ENCODE data around the gene HERC2. TPM values are rescaled to one million over a fixed set of nuclear protein-coding genes. Genes with fewer than 3 reads are reported as not detected.

HERC2 gene
- total and polyA plus RNA-seq, 4 donors: 14.6 to 45.4 (median 26.6) TPM

- Histone ChIP-seq H3K36me3 (ENCODE audit: control insufficient read depth in 4 of 4, insufficient read depth in 3 of 4, low read depth in 1 of 4, low read length in 3 of 4) (peaks cover 7 to 38% (median 18%) of the 10 kb centered on the region in 4 donors), H3K9me3 (ENCODE audit: control insufficient read depth in 4 of 4, low read length in 3 of 4) (no peaks in the 10 kb centered on the region), H3K9ac (ENCODE audit: low read depth in 1 of 2, low read length in 2 of 2) (no peak overlapping the region), H3K4me1 (ENCODE audit: control insufficient read depth in 4 of 4, insufficient read depth in 4 of 4, low read length in 3 of 4) (no peaks in the 10 kb centered on the region), H3K27me3 (ENCODE audit: control insufficient read depth in 4 of 4, insufficient read depth in 4 of 4, low read length in 3 of 4) (no peaks in the 10 kb centered on the region), H3K27ac (ENCODE audit: low read depth in 1 of 2, low read length in 2 of 2) (no peak overlapping the region), H3K4me3 (ENCODE audit: low read depth in 1 of 3, low read length in 3 of 3) (no peak overlapping the region)
- DNase-seq (ENCODE audit: low spot score): no peak
- WGBS: 98% methylated on average over 15 of the region's 15 CpGs
- TF ChIP-seq HNF4A (conservative IDR thresholded peaks at IDR 0.05) (no peak), SP1 (IDR thresholded peaks at IDR 0.05) (no peak), REST (IDR thresholded peaks at IDR 0.05) (no peak), MAX (IDR thresholded peaks at IDR 0.05) (no peak), YY1 (IDR thresholded peaks at IDR 0.05) (no peak), GABPA (IDR thresholded peaks at IDR 0.05 in 1 of 2, conservative IDR thresholded peaks at IDR 0.05 in 1 of 2) (no peak), RXRA (IDR thresholded peaks at IDR 0.05) (no peak)
Observed at GRCh38 chr15:28255965-28256364, 66.0 kb downstream of the HERC2 start.

- Histone ChIP-seq H3K36me3 (ENCODE audit: control insufficient read depth in 4 of 4, insufficient read depth in 3 of 4, low read depth in 1 of 4, low read length in 3 of 4) (peaks cover 8 to 43% (median 29%) of the 10 kb centered on the region in 4 donors), H3K4me3 (ENCODE audit: low read depth in 1 of 3, low read length in 3 of 3) (no peak overlapping the region), H3K9ac (ENCODE audit: low read depth in 1 of 2, low read length in 2 of 2) (no peak overlapping the region), H3K27me3 (ENCODE audit: control insufficient read depth in 4 of 4, insufficient read depth in 4 of 4, low read length in 3 of 4) (no peaks in the 10 kb centered on the region), H3K4me1 (ENCODE audit: control insufficient read depth in 4 of 4, insufficient read depth in 4 of 4, low read length in 3 of 4) (no peaks in the 10 kb centered on the region), H3K9me3 (ENCODE audit: control insufficient read depth in 4 of 4, low read length in 3 of 4) (peaks cover 1 to 9% (median 4%) of the 10 kb centered on the region in 4 donors), H3K27ac (ENCODE audit: low read depth in 1 of 2, low read length in 2 of 2) (no peak overlapping the region)
- 94% methylated on average over 6 of the region's 6 CpGs for WGBS
- DNase-seq (ENCODE audit: low spot score): no peak
- TF ChIP-seq FOXA1 (IDR thresholded peaks at IDR 0.05) (no peak), RAD21 (IDR thresholded peaks at IDR 0.05) (no peak)
Observed at GRCh38 chr15:28252831-28253230, 69.1 kb downstream of the HERC2 start.

- Histone ChIP-seq H3K27me3 (ENCODE audit: control insufficient read depth in 4 of 4, insufficient read depth in 4 of 4, low read length in 3 of 4) (no peaks in the 10 kb centered on the region), H3K4me1 (ENCODE audit: control insufficient read depth in 4 of 4, insufficient read depth in 4 of 4, low read length in 3 of 4) (no peaks in the 10 kb centered on the region), H3K36me3 (ENCODE audit: control insufficient read depth in 4 of 4, insufficient read depth in 3 of 4, low read depth in 1 of 4, low read length in 3 of 4) (peaks cover 5 to 53% (median 40%) of the 10 kb centered on the region in 4 donors), H3K27ac (ENCODE audit: low read depth in 1 of 2, low read length in 2 of 2) (no peak overlapping the region), H3K9me3 (ENCODE audit: control insufficient read depth in 4 of 4, low read length in 3 of 4) (peaks cover 3 to 9% (median 4%) of the 10 kb centered on the region in 4 donors), H3K9ac (ENCODE audit: low read depth in 1 of 2, low read length in 2 of 2) (no peak overlapping the region), H3K4me3 (ENCODE audit: low read depth in 1 of 3, low read length in 3 of 3) (no peak overlapping the region)
- no peak for DNase-seq (ENCODE audit: low spot score)
- 98% methylated on average over 5 of the region's 5 CpGs for WGBS
- TF ChIP-seq FOXA1 (IDR thresholded peaks at IDR 0.05): no peak
- no peak for TF ChIP-seq HNF4G (IDR thresholded peaks at IDR 0.05)
- TF ChIP-seq CTCF (IDR thresholded peaks at IDR 0.05; ENCODE audit: low read depth, low read length, missing input control): no peak
- no peak for TF ChIP-seq RAD21 (IDR thresholded peaks at IDR 0.05)
- TF ChIP-seq GABPA (IDR thresholded peaks at IDR 0.05 in 1 of 2, conservative IDR thresholded peaks at IDR 0.05 in 1 of 2): no peak
- TF ChIP-seq TAF1 (conservative IDR thresholded peaks at IDR 0.05): no peak
- no peak for TF ChIP-seq RXRA (IDR thresholded peaks at IDR 0.05)
Observed at GRCh38 chr15:28246605-28247004, 75.4 kb downstream of the HERC2 start.
